AG09309 (cell line): ENCODE results near the gene COPS7A.

Source experiments
- DNase-seq: peaks from one replicate; pipeline ENCODE4 v3.0.0-alpha.2; 2010; ENCODE audit warnings: low read depth
- H3K4me3 ChIP-seq: 2 replicates; pipeline ENCODE4 v1.5.1; 2011; ENCODE audit warnings: mild to moderate bottlenecking, low read depth, low read length, moderate library complexity; ENCODE audit not compliant: control insufficient read depth
- TF ChIP-seq, protein P1 (sequence below): IDR thresholded peaks from 2 replicates; pipeline ENCODE4 v1.5.1; 2011; ENCODE audit warnings: mild to moderate bottlenecking, low read depth, low read length, inconsistent platforms; ENCODE audit not compliant: insufficient read depth, control insufficient read depth; ENCODE audit errors: missing control alignments

COPS7A gene

DNA sequence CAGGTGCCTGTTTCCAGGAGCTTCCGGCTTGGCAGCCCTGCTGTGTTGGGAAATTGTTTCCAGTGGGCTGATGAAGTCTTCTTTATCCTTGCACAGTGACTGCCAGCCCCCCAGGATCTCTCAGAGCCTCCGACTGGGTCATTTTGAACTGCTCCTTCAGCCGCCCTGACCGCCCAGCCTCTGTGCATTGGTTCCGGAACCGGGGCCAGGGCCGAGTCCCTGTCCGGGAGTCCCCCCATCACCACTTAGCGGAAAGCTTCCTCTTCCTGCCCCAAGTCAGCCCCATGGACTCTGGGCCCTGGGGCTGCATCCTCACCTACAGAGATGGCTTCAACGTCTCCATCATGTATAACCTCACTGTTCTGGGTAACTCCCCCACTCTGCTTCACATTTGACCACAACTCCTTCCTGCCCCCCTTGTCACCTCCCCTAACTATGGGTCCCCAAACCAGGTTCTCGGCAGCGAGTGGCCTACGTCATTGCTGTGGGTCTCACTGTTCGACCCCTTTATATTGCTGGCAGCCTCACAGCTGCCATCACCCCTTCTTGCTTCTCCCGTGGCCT lies 50.7 kb downstream of the COPS7A start:
- H3K4me3 ChIP-seq = no peak overlapping the region
- TF ChIP-seq, protein P1, sequence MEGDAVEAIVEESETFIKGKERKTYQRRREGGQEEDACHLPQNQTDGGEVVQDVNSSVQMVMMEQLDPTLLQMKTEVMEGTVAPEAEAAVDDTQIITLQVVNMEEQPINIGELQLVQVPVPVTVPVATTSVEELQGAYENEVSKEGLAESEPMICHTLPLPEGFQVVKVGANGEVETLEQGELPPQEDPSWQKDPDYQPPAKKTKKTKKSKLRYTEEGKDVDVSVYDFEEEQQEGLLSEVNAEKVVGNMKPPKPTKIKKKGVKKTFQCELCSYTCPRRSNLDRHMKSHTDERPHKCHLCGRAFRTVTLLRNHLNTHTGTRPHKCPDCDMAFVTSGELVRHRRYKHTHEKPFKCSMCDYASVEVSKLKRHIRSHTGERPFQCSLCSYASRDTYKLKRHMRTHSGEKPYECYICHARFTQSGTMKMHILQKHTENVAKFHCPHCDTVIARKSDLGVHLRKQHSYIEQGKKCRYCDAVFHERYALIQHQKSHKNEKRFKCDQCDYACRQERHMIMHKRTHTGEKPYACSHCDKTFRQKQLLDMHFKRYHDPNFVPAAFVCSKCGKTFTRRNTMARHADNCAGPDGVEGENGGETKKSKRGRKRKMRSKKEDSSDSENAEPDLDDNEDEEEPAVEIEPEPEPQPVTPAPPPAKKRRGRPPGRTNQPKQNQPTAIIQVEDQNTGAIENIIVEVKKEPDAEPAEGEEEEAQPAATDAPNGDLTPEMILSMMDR = no peak
- DNase-seq = no peak

DNA sequence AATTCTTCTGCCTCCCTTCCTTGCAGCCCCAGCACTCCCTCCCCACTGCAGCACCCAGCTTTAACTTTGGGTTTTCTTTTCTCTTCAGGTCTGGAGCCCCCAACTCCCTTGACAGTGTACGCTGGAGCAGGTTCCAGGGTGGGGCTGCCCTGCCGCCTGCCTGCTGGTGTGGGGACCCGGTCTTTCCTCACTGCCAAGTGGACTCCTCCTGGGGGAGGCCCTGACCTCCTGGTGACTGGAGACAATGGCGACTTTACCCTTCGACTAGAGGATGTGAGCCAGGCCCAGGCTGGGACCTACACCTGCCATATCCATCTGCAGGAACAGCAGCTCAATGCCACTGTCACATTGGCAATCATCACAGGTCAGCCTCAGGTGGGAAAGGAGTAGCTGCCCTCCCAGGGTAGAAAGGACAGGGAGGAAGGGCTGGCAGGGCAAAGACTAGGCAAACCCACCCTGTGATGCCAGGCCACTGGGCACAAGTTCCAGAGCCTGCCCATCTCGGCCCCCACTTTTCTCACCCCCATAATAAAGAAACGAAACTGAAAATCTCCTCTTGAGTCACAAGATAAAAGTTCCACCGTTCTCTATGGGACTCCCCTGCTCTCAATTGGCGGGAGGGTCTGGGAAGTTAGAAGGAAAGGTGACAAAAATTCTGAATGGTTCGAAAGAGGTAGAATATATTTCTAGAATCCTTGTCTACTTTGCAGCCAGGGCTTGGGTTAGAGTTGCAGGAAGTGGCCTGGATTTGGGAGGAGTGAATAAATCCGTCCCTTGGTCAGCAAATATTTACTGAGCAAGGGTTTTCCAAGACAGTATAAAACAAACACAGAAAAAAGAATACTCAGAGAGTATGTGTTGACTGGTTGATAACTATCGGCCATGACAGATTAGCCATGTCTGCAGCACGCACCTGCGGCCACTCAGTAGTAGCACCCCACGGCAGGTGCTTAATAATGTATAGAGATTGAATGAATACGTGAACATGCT lies 51.6 kb downstream of the COPS7A start:
- H3K4me3 ChIP-seq = no peak overlapping the region
- TF ChIP-seq, protein P1 = no peak
- no peak for DNase-seq

- no peak for DNase-seq
- TF ChIP-seq, protein P1 = no peak
- H3K4me3 ChIP-seq = no peak overlapping the region
These were observed 53.5 kb downstream of the COPS7A start for GRCh38 chr12:6777386-6777785.

DNA sequence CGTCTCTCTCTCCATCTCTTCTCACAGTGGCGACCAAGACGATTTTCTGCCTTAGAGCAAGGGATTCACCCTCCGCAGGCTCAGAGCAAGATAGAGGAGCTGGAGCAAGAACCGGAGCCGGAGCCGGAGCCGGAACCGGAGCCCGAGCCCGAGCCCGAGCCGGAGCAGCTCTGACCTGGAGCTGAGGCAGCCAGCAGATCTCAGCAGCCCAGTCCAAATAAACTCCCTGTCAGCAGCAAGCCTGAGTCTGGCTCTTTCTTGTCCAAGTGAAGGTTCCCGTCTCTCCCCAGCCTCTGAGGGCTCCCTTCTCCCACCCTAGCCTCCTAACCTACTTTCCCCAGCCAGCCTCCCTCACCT lies 54.3 kb downstream of the COPS7A start:
- peak overlapping the region; percentile 29 for H3K4me3 ChIP-seq
- DNase-seq = no peak
- TF ChIP-seq, protein P1 = no peak

GRCh38 chr12:6778574-6779550 lies 55.0 kb downstream of the COPS7A start:
- TF ChIP-seq, protein P1 = peak; percentile 97
- peak overlapping the region; percentile 29 for H3K4me3 ChIP-seq
- peak; percentile 73 for DNase-seq
